Measurements from ENCODE around the gene SHISAL1. TPM values are rescaled to one million over a fixed set of nuclear protein-coding genes. Genes with fewer than 3 reads are reported as not detected.

The SHISAL1 gene
- total RNA-seq, 4 donors from 2014 or later = 0.17 to 0.89 (median 0.22) TPM

GRCh38 chr22:44342347-44342956 lies 29.7 kb upstream of the SHISAL1 start:
- H3K36me3 ChIP-seq = no peaks in the 10 kb centered on the region
- TF ChIP-seq, protein P1, sequence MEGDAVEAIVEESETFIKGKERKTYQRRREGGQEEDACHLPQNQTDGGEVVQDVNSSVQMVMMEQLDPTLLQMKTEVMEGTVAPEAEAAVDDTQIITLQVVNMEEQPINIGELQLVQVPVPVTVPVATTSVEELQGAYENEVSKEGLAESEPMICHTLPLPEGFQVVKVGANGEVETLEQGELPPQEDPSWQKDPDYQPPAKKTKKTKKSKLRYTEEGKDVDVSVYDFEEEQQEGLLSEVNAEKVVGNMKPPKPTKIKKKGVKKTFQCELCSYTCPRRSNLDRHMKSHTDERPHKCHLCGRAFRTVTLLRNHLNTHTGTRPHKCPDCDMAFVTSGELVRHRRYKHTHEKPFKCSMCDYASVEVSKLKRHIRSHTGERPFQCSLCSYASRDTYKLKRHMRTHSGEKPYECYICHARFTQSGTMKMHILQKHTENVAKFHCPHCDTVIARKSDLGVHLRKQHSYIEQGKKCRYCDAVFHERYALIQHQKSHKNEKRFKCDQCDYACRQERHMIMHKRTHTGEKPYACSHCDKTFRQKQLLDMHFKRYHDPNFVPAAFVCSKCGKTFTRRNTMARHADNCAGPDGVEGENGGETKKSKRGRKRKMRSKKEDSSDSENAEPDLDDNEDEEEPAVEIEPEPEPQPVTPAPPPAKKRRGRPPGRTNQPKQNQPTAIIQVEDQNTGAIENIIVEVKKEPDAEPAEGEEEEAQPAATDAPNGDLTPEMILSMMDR (IDR thresholded peaks at IDR 0.05) = no peak
- no peak for TF ChIP-seq POLR2A (IDR thresholded peaks at IDR 0.05)
- no peak for TF ChIP-seq EP300 (IDR thresholded peaks at IDR 0.05)
- no peak for TF ChIP-seq POLR2AphosphoS5 (IDR thresholded peaks at IDR 0.05)
- H3K4me1 ChIP-seq = peaks cover 4% of the 10 kb centered on the region
- DNase-seq (ENCODE audit: low spot score in 2 of 2) = no peak
- peaks cover 20% of the 10 kb centered on the region for H3K27me3 ChIP-seq
- no peak overlapping the region for H3K4me3 ChIP-seq
- H3K27ac ChIP-seq = no peak overlapping the region
- H3K9me3 ChIP-seq = no peaks in the 10 kb centered on the region
- 93% methylated on average over 5 of the region's 5 CpGs for WGBS

DNA sequence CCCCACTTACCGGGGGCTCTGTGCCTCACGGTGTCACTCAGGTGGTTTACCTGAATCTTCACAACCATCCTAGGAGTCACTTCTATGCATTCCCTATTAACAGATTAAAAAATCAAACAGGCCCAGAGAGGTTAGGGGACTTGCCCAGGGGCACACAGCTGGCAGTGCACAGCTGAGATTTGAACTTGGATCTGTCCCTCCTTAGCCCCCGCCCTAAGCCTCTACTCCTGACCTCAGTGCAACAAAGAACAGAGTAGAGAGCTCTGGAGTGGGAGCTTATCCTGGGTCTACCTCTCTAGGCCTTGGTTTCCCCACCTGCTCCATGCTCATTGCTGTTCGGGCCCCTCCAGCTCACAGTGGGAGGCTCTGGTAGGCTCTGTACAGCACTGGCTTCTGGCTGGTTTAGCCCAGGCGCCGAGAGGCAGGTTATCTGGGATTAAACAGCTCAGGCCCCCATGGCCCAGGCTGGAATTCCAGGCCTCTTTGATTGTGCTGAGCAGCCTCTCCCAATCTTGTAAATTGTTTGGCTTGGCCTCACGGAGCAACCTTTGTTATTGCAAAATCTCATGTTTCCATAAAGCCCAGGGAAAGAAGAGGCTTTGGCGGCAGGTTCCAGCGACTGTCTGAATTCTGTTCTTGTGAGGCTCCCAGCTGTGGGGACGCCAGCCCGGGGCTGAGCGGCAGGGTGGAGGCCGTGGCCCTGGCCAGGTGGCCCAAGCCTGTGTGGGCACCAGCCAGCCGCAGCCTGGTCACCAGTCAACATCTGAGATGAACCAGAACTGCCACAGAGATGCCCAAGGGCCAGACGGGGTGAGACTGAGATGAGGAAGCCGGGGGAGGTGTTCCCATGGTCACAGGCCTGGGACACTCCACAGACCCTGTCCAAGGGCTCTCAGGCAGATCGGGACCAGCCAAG lies 28.9 kb upstream of the SHISAL1 start:
- no peaks in the 10 kb centered on the region for H3K36me3 ChIP-seq
- no peak overlapping the region for H3K4me3 ChIP-seq
- WGBS = 69% methylated on average over 10 of the region's 17 CpGs
- H3K27me3 ChIP-seq = peaks cover 26% of the 10 kb centered on the region
- H3K9me3 ChIP-seq = no peaks in the 10 kb centered on the region
- no peak for DNase-seq (ENCODE audit: low spot score in 2 of 2)
- H3K27ac ChIP-seq = no peak overlapping the region
- TF ChIP-seq, protein P1 (IDR thresholded peaks at IDR 0.05) = no peak
- TF ChIP-seq POLR2A (IDR thresholded peaks at IDR 0.05) (no peak), EP300 (IDR thresholded peaks at IDR 0.05) (no peak), POLR2AphosphoS5 (IDR thresholded peaks at IDR 0.05) (no peak)
- H3K4me1 ChIP-seq = peaks cover 4% of the 10 kb centered on the region

DNA sequence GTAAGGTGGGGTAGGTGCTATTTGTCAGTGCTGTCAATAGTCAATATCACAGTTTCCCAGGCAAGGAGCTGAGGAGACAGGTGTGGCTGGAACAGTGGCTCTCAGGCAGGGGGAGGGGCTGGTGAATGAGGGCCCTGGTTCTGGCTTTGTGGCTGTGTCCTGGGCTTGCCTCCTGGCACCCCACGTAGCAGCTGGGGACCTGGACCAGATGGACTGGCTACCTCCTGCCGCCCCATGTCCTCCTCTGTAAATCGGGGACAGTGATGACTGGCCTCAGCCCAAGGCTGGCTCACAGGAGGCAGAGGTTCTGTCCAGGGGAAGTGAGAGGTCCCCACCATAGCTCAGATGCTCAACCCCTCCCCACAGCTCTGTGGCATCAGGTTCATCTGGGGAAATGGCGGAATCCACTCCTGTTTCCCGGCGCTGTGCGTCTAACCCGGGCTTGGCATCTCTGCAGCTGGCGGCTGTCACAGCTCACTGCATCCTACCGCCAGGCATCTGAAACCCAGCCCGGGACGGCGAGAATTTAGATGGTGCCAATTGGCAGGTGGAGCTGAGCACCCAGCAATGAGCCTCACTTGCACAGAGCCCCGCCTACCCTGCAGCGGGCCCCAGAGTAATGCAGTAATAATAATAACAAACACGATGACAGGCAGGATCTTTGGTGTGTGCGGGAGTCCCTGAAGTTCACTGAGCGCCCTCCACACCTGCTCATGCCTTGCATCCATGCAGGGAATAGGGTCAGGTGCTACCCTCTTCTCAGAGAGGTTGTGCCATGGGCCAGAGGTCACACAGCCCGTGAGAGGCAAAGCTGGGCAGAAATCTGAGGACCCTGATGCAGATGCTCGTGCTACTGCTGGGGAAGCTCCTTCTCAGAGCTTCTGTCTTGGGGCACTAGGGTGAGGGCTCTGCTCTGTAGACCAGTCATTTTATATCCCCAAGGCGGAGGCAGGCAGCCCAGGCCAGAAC lies 27.8 kb upstream of the SHISAL1 start:
- TF ChIP-seq, protein P1 (IDR thresholded peaks at IDR 0.05) = no peak
- TF ChIP-seq POLR2AphosphoS5 (IDR thresholded peaks at IDR 0.05) = no peak
- no peak for TF ChIP-seq EP300 (IDR thresholded peaks at IDR 0.05)
- no peak for TF ChIP-seq POLR2A (IDR thresholded peaks at IDR 0.05)
- Histone ChIP-seq H3K27ac (no peak overlapping the region), H3K27me3 (peaks cover 34% of the 10 kb centered on the region), H3K4me3 (no peak overlapping the region), H3K4me1 (peaks cover 4% of the 10 kb centered on the region), H3K9me3 (no peaks in the 10 kb centered on the region), H3K36me3 (no peaks in the 10 kb centered on the region)
- DNase-seq (ENCODE audit: low spot score in 2 of 2) = no peak
- WGBS = 55% methylated on average over 16 of the region's 21 CpGs

- no peak overlapping the region for H3K27ac ChIP-seq
- H3K36me3 ChIP-seq = no peaks in the 10 kb centered on the region
- peaks cover 4% of the 10 kb centered on the region for H3K4me1 ChIP-seq
- 75% methylated on average over 1 of the region's 2 CpGs for WGBS
- peaks cover 44% of the 10 kb centered on the region for H3K27me3 ChIP-seq
- no peak for DNase-seq (ENCODE audit: low spot score in 2 of 2)
- no peaks in the 10 kb centered on the region for H3K9me3 ChIP-seq
- TF ChIP-seq EP300 (IDR thresholded peaks at IDR 0.05) (no peak), POLR2AphosphoS5 (IDR thresholded peaks at IDR 0.05) (no peak), POLR2A (IDR thresholded peaks at IDR 0.05) (no peak)
- TF ChIP-seq, protein P1 (IDR thresholded peaks at IDR 0.05) = no peak
- no peak overlapping the region for H3K4me3 ChIP-seq
These were observed 26.2 kb upstream of the SHISAL1 start for GRCh38 chr22:44338906-44339305.
